Psoas muscle (tissue), 8 donors: ENCODE results near the gene PPP6R2. TPM values are rescaled to one million over a fixed set of nuclear protein-coding genes. Genes with fewer than 3 reads are reported as not detected.

Source experiments
- ATAC-seq, 4 donors: fragments of 200-7000 bp; cut with Tn5 transposase; one replicate each; pipeline ENCODE4 v1.9.1; 2020; ENCODE audit warnings: moderate library complexity in 3 of 4, mild to moderate bottlenecking in 2 of 4
- DNase-seq, 2 donors: peaks; one replicate each; pipeline ENCODE4 v3.0.0-alpha.2; 2020
- H3K27ac ChIP-seq: fragments of 200-600 bp; one replicate; pipeline ENCODE4 v1.8.0; 2022
- H3K27me3 ChIP-seq, 3 donors: fragments of 200-600 bp in 1 of 3; one replicate each; pipeline versions ENCODE4 v1.6.1 to v1.8.0; 2013 to 2022; ENCODE audit warnings: low read length in 2 of 3, mild to moderate bottlenecking in 2 of 3, moderate library complexity in 1 of 3; ENCODE audit not compliant: insufficient read depth in 3 of 3
- H3K36me3 ChIP-seq, 2 donors: fragments of 200-600 bp in 1 of 2; one replicate each; pipeline versions ENCODE4 v1.6.1 to v1.8.0; 2013 to 2022; ENCODE audit warnings: low read depth in 1 of 2, mild to moderate bottlenecking in 1 of 2, moderate library complexity in 1 of 2; ENCODE audit not compliant: insufficient read depth in 1 of 2
- H3K4me1 ChIP-seq: fragments of 200-600 bp; one replicate; pipeline ENCODE4 v1.8.0; 2022
- H3K4me3 ChIP-seq: fragments of 200-600 bp; one replicate; pipeline ENCODE4 v1.8.0; 2022; ENCODE audit warnings: mild to moderate bottlenecking
- H3K9me3 ChIP-seq: fragments of 200-600 bp; one replicate; pipeline ENCODE4 v1.8.0; 2022
- WGBS, 3 donors: extraction: QIAGEN DNeasy Blood & Tissue Kit; methylation state at CpG; one replicate each; pipeline versions ENCODE4 v1.1.6 to v1.1.7; 2013; 5-methylcytosine and 5-hydroxymethylcytosine counted together
- intact Hi-C, 2 donors: fragments of 100-400 bp; cut with DNase I; formaldehyde crosslinking; loops; one replicate each; pipeline versions ENCODE4 v1.11.0 to v1.14.2; 2022
- polyA plus RNA-seq, 3 donors: library from polyadenylated mRNA; stranded (reverse); fragments of 200-250 nt; gene quantifications; one replicate each; pipeline ENCODE4 v1.2.3, GENCODE V29; 2013
- total RNA-seq, 4 donors: library from RNA; stranded (reverse); fragmentation: NEBNext Ultra II Directional in 2 of 4; extraction: Animal tissue kit (Norgen Biotek cat#: 25700) in 2 of 4; gene quantifications; one replicate each; pipeline versions ENCODE4 v1.2.1 to v1.2.4, GENCODE V29; 2021 to 2023
- TF ChIP-seq, protein P1 (sequence below): fragments of 200-600 bp; IDR thresholded peaks from one replicate; pipeline ENCODE4 v1.8.0; 2022; ENCODE audit warnings: antibody characterized with exemption
- donor health status: healthy with polysubstance abuse.
- donor health status: DM: no; HTN: no; CAD: no; lungs with moderate emphysema.
- donor health status: Bipolar disorder and iron deficiency.
- donor health status: healthy.
- donor health status: DM: yes; HTN: yes; CAD: no.
- donor health status: DM: no; HTN: no; CAD: no.
- donor health status: DM: no; HTN: no; CAD: no.
- donor health status: DM: yes; HTN: yes; CAD: no.

The PPP6R2 gene
- total and polyA plus RNA-seq, 7 donors = 31.6 to 48.2 (median 41.6) TPM

DNA sequence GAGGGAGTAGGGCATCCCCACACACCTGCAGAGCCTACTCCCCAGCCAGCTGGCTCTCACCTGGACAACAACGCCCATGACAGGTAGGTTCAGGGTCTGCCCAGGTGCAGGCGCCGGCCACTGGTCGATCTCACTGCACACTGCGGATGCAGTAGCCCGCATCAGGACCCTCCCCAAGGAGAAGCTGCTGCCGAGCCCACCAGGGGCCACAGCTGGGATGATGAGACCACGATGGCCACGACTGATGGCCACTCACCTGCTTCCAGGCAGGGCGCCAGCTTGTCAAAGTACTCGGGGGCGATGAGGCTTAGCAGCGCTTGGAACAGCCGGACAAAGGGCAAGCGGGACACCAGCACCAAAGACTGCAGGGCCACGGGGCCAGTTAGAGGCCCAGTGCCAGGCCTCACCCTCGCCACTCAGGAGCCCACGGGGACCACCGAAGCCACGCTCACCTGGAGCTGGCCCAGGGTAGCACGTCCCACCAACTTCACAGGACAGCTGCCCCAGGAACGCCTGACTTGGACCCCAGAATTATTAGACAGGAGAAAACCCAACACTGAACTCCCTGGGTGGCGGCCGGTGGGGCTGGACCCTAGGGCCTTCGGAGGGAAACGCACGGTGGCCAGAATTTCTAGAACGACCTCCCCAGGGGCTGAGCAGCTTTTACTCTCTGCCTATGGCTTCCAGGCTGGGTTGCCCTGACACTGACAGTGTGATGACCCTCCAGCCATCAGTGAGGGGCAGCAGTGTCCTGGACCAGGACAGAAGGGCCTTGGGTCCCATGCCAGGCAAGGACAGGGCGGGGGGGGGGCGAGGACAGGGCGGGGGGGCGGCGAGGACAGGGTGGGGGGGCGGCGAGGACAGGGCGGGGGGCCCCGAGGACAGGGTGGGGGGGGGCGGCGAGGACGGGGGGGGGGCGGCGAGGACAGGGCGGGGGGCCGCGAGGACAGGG lies 26.7 kb upstream of the PPP6R2 start:
- TF ChIP-seq, protein P1, sequence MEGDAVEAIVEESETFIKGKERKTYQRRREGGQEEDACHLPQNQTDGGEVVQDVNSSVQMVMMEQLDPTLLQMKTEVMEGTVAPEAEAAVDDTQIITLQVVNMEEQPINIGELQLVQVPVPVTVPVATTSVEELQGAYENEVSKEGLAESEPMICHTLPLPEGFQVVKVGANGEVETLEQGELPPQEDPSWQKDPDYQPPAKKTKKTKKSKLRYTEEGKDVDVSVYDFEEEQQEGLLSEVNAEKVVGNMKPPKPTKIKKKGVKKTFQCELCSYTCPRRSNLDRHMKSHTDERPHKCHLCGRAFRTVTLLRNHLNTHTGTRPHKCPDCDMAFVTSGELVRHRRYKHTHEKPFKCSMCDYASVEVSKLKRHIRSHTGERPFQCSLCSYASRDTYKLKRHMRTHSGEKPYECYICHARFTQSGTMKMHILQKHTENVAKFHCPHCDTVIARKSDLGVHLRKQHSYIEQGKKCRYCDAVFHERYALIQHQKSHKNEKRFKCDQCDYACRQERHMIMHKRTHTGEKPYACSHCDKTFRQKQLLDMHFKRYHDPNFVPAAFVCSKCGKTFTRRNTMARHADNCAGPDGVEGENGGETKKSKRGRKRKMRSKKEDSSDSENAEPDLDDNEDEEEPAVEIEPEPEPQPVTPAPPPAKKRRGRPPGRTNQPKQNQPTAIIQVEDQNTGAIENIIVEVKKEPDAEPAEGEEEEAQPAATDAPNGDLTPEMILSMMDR = no peak
- Histone ChIP-seq H3K4me3 (no peak overlapping the region), H3K4me1 (no peaks in the 10 kb centered on the region), H3K27ac (no peak overlapping the region), H3K27me3 (no peaks in the 10 kb centered on the region), H3K36me3 (no peaks in the 10 kb centered on the region), H3K9me3 (no peaks in the 10 kb centered on the region)
- WGBS, 3 donors = 83 to 84% (median 84%) methylated on average over 28 to 31 of the region's 45 CpGs
- no peak for DNase-seq
- intact Hi-C loops = no loop called here
- no peak for ATAC-seq

- no peaks in the 10 kb centered on the region for H3K27me3 ChIP-seq
- H3K9me3 ChIP-seq = no peaks in the 10 kb centered on the region
- no peaks in the 10 kb centered on the region for H3K36me3 ChIP-seq
- DNase-seq = no peak
- no peak overlapping the region for H3K4me3 ChIP-seq
- no peak for ATAC-seq
- intact Hi-C loops = no loop called here
- WGBS, 3 donors = 86 to 95% (median 92%) methylated on average over 7 to 9 of the region's 9 CpGs
- H3K27ac ChIP-seq = no peak overlapping the region
- no peaks in the 10 kb centered on the region for H3K4me1 ChIP-seq
- TF ChIP-seq, protein P1 = no peak
These were observed 25.9 kb upstream of the PPP6R2 start for GRCh38 chr22:50317178-50317577.

- ATAC-seq (no peak), DNase-seq (no peak)
- no peaks in the 10 kb centered on the region for H3K27me3 ChIP-seq
- H3K9me3 ChIP-seq = no peaks in the 10 kb centered on the region
- no peaks in the 10 kb centered on the region for H3K36me3 ChIP-seq
- TF ChIP-seq, protein P1 = no peak
- intact Hi-C loops = no loop called here
- 87 to 94% (median 89%) methylated on average over 7 of the region's 7 CpGs for WGBS, 3 donors
- no peaks in the 10 kb centered on the region for H3K4me1 ChIP-seq
- no peak overlapping the region for H3K4me3 ChIP-seq
- no peak overlapping the region for H3K27ac ChIP-seq
These were observed 25.5 kb upstream of the PPP6R2 start for GRCh38 chr22:50317674-50318073.

GRCh38 chr22:50318356-50318697 lies 24.8 kb upstream of the PPP6R2 start:
- no peak overlapping the region for H3K4me3 ChIP-seq
- no peak for DNase-seq
- TF ChIP-seq, protein P1 = no peak
- no peak overlapping the region for H3K27ac ChIP-seq
- 81 to 85% (median 85%) methylated on average over 7 of the region's 7 CpGs for WGBS, 3 donors
- no peak for ATAC-seq
- intact Hi-C loops = no loop called here
- H3K9me3 ChIP-seq = no peaks in the 10 kb centered on the region
- no peaks in the 10 kb centered on the region for H3K27me3 ChIP-seq
- H3K4me1 ChIP-seq = no peaks in the 10 kb centered on the region
- H3K36me3 ChIP-seq = no peaks in the 10 kb centered on the region
